Measurements from ENCODE around the gene GLIS1. TPM values are rescaled to one million over a fixed set of nuclear protein-coding genes. Genes with fewer than 3 reads are reported as not detected.

GLIS1 gene
- total RNA-seq, 1 donor from 2014 or later, result not detected

DNA sequence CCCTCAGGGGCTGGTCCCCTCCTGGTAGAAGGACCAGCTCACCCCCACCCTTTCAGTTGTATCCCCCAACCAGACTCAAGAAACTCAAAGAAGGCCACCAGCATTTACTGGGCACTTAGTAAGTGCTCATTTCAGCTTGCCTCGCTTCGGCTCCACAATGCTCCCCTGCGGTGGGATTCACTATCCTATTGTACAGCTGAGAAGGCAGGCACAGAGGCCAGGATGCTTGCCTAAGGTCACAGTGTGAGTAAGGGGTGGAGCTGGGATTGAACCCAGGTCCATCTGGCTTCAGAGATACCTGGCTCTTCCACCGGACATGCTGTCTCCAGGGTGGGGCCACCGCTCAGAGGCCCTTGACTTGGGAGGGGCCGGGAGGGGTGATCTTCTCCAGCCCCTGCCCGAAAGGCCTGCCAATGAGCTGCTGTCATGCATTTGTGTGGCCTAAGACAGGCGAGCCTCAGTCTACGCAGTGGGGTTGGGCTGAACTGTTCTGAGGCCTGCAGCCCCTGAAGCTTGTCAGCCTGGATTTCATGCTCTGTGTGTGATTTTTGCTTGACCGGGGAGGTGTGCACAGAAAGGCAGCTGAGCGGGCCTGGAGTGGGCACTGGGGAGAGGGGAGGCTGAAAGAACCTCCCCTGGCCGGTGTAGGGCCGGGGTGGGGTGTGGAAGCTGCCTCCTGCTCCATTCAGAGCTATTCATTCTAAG is 231.7 kb downstream of the GLIS1 start:
- DNase-seq, result no peak

DNA sequence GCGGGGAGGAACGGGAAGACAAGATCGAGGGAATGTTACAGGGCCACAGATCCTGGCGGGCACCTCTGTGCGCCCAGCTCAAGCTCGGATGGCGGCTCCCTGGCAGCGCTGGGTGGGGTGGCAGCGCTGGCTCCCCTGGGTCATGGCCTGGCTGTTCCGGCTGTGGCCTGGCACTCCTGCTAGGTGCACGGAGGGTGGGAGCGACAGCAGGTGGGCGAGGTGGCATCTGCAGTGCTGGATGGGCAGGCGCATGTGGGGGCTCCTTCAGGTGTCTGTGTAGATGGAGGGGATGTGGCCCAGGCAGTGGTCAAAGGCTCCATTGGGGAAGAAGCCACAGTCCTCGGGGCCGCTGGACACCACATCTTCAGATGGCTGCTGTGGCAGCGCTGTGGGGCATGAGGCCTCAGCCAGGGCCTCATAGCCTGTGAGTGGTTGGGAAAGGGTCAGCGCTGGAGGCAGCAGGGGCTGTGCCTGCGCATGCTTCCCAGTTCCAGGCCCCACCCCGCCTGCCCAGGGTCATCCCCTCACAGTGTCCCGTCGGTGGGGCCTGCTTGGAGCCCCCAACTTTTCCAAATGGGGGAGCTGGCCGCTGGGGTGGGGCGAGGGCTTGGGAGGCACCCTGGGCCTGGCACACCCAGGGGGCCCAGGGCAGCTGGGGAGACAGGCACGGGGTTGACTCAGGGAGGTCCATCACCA is 232.5 kb downstream of the GLIS1 start:
- DNase-seq, result no peak

DNA sequence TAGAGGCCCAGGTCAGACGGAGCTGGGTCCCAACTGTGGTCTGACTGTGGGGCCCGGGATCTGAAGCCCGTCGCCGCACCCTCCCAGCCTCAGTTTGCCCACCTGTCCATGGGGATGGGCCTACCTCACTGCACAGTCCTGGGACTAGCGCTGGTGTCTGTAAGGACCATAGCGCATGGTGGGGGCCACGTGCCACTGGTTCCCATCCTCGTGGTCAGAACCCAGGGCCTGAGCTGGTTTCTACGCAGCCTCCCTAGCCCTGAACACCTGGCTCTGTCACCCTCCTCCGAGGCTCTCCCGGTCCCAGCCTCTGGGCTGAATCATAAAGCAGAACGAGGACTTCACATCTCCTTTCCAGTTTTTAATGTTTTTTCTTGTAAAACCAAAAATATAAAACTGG is 233.1 kb downstream of the GLIS1 start:
- no peak for DNase-seq

DNA sequence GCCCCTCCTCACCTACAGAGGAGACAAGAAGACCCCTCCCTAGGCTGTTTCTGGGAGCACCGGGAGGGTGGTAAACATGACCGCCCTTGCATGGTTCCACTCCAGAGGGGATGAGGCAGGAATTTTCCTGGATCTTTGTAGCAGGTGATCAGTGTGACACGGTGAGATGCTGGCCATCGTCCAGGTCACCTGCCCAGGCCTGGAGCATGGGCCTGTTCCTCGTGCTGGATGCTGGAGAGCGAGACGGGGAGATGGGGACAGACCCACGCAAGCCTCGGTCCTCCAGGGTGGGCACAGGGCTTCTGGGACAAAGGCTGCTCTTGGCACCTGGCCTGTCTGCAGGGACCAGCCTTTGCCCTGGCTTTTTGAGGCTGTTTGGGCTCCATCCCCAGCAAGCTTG is 233.6 kb downstream of the GLIS1 start:
- DNase-seq, result no peak

DNA sequence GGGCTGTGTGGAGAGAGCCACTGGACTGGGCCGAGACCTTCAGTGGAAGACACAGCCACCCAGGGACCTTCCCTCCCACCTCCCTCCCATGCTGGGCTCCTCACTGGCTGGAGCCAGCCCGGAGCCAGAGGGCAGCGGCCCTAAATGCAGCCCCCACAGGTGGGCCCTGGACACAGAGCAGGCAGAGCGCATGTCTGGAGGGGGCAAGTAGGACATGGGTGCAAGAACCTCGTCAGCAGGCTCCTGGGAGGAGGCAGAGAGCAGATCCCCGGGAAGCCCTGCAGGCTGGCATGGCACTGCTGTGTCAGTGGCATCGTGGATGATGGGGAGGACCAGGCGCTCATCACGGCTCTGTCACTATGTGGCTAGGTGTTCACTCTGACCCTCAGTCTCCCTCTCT is 234.1 kb downstream of the GLIS1 start:
- no peak for DNase-seq

DNA sequence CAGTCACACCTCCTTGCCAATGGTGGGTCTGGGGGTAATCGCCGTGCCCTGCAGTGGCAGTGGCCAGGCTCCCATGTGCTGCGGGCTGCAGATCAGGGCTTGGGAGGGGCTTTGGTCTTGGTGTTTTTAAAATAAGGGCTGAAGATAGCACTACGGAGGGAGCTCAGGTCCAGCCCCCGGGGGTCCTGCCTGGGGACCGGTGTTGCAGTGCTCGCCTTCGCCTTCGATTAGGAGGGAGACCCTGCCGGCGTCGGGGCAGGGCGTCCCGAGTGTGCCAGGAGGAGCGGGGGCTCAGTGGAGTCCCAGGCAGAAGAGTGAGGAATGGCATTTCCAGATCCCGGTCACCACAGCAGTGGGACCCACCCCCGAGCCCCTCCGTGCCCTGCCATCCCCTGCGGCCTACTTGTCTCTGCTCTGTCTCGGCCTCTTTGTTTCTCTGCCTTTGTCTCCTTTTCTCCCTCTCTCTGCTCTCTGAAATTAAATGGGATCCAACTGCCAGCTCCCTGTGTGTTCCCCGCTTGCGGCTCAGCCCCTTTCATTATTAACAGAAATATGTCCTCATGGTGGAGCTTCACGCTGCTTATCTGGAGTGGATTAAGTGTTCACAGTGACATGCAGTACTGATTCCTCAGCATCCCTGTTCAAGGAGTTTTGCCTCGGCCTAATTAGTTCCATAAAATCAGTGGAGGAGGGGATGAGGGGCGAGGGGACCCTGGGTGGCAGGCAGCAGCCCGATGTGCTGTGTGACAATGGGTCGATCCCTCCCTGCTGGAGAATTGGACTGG is 235.3 kb downstream of the GLIS1 start:
- DNase-seq, result no peak

DNA sequence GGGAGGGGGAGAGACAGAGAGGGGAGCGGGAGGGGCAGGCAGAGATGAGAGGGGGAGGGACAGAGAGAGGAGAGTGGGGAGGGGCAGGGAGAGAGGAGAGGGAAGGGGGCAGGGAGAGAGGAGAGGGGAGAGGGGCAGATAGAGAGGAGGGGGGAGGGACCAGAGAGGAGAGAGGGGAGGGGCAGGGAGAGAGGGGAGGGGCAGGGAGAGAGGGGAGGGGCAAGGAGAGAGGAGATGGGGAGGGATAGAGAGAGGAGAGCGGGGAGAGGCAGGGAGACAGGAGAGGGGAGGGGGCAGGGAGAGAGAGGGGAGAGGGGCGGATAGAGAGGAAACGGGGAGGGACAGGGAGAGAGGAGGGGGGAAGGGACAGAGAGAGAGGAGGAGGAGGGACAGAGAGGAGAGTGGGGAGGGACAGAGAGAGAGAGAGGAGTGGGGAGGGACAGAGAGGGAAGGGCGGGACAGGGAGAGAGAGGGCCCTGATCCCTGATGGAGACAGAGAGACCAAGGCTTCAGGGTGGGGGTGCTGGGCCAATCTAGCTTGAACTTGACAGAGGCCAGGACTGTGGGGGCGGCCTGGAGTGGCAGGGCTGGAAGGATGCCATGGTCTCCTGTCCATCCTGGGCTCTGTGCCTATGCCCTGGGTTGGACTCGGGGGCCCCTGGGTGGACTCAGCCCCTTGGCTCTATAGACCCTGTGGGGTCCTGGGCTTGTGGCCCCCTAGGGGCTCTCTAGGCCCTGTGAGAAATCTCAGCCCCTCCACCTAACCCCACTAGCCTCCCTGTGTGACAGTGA is 236.1 kb downstream of the GLIS1 start:
- no peak for DNase-seq

DNA sequence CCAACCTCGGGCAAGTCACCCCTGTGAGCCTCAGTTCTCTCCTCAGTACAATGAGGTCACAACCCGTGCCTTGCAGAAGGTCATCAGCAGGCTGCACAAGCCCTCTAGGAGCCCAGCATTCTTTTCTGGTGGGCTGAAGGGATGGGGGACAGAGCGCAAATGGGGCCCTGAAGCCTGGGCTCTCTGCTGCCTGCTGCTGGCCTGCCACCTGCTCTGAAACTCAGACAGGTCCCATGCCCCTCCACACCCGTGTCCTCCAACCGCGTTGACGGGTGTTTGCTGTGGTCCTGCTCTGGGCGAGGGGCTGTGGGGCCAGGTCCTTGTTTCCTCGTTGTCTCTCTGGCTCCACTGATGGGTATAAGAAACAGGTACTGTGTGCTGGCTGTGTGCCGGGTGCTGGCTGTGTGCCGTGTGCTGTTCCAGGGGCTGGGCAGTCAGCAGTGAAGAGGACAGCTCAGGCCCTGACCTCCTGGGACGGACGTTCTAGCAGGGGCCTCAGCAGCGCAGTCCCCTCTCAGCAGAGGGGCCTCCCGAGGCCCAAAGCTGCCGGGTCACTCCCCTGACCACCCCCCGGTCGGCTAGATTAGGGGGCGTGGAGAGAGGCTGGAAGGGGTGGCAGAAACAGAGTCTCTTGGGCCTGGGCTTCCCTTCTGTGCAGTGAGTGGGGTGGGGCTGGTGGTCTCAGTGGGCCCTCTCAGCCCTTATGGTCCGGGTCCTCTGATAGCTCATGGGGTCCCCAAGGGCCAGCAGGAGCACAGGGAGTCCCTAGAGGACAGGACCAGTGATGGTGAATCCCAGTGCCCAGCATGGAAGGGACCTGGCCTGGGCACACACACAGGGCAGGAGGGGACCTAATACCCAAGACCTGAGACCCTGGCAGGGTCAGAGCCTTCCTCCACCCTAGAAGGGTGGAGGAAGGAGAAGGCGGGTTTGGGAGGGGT is 237.6 kb downstream of the GLIS1 start:
- no peak for DNase-seq

DNA sequence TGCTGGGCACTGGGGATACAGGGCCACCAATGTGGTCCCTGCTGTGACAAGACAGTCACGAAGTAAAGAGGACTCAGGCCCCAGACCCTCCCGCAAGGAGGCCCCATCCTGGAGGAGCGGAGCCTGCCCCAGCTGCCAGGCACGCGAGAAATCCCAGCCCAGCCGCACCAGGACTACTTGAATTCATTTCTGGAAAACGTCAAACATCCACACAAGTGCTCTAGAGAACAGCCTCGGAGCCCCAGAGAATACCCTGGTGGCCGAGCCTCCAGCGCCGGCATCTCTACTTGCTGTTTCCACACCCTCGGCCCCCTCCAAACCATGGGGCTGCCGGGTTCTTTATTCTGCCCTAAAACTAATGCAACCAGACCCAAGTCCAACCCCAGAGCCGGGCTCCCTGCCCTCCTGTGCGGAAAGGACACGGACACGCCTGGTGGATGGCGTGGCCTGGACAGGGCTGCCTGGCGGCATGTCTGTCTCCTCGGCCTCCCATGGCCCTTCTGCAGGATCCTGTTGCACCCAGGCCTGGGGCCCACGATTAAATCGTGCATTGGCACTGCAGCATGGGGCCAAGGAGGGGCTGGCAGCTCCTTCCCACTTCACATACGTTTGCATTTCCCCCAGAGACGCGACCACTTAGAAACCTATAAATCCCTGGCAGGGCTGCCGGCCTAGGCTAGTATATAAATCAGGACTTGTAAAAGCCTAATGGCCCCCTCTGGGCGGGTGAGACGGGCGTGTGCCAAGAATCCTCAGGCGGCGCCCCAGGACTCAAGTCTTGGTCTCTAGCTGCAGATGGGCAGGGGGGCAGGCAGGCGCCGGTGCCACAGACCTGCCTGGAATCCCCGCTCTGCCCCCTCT is 238.5 kb downstream of the GLIS1 start:
- DNase-seq, result no peak

DNA sequence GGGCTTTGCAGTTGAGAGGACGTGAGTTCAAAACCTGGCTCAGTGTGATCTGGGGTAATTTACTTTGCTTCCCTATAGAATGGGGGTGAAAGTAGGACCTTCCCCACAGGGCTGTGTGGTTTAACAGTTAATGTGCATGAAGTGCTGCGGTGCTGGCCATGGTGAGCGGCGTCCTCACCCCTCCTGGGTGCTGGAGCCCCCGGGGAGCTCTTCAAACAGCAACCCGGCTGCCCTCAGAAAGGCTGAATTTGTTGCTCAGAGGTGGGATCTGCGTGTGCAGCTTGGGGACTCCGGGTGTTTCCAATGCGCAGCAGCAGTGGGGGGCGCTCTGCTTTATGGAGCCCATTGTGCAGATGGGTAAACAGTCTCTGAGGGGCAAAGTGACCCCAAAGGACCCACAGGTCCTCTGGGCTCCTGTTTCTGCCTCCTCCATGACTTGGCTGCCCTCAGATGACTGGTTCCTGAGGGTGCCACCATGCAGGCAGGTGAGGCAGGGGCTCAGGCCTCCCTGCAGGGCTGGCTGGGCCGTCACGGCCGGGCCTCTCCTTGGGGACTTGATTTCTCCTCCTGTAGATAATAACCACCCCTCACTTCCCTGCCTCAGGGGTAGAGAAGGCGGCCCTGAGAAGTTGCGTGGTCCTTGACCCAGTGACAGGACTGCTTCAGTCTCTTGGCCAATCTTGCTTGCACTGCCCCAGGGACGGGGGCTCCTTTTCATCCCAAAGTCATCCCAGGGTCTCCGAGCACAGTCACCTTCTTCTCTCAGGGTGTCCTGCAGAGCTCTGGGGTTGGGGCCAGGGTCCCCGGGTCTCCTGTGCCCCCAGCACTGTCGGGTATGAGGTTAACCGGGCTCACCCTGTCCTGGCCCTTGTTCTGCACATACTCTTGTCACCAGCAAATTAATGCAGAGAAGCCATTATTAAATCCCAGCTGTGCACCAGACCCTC is 239.4 kb downstream of the GLIS1 start:
- no peak for DNase-seq

DNA sequence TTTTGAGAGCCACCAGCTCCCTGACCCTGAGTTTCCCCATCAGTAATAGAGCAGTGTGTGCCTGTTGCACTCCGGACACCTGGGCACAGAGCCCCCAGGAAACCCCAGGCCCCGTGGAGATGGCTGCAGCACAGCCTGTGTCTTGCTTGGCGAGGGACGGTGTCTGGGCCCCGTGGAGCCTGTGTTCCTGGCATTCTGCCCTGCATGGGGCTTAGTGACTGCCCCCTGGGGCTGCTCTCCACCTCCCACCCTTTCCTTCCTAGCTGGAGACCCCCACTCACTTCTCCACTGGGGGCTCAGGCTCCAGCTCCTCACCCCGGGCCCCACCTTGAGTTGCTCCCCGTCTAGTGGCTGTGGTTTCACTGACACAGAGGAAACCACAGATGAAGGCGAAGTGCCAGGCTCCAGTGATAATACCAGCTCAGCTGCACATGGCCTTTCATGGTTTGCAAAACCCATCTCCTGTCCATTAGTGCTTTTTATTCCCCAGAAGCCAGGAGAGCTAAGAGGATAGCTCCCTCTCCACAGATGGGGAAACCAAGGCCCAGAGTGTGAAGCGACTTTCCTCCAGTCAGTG is 240.3 kb downstream of the GLIS1 start:
- DNase-seq, result no peak

DNA sequence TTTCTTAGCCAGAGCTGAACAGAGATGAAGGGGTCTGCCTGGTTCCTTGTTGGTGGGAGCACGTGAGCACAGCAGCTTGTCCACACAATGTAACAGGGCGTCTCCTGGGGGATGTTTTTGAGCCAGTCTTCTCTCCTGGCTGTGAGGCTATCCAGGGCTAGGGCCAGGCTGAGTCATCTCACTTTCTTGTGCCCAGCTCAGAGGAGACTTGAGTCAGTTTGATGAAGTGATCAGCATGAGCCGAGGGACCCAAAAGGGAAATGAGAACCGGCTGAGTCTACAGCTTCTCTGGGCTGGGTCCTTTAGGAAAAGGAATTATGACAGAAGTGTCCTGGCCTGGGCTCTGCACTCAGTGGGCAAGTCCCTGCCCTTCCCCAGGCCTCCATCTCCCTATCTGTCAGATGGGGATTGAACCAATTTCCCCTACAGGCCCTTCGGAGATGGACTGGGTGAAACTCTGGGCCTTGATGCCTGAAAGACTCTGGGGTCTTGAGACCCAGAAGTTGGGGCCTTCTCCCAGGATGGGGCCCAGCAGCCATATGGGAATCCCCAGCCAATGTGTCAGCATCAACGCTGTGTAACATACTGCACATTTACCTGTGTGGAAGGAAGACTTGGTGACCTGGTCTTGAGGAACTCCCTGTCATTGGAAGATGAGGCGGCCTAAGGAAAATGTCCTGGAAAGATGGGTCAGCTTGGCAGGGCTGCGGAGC is 243.2 kb downstream of the GLIS1 start:
- no peak for DNase-seq

DNA sequence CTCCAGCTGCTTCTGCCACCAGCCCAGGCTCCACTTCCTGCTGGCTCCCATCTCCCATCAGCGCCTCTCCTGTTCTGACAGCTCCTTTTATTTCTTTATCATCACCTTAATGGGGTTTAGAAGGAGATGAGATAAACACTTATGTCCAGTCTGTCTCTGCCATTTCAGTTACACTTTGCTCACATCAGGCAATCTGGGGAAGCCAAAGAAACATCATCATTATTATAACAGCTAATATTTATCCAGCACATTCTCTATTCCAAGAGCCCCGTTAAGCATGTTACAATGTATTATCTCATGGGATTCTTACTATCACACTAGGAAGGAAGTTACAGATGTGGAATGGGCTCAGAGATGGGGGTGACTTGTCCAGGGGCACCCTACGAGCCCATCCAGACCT is 248.6 kb downstream of the GLIS1 start:
- DNase-seq, result no peak

DNA sequence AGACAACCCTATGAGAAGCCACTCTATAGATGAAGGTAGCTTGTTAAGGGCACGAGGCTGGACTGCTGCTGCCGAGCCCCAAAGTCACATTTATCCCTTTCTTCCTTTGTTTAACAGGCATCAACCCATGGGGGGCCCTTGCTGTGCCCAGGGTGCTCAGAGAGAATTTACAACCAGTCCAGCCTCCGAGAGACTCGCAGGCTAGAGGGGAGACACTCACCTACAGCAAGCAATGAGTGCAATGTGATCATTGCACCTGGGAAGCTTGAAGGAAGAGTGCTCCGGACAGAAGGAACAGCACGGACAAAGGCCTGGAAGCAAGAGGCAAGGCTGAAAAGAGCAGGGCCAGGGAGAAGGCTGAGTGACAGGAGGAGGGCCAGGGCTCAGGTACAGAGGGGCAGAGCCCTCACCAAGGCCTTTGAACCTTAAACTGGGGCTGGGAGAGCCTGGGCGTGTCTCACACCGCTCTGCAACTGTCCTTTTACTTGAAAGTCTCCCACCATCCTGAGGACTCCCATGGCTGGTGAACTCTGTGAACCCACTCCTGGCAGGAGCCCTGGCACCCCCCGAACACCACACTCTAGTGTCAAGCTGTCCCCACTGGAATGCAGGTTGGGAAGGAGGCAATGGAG is 252.5 kb downstream of the GLIS1 start:
- DNase-seq, result no peak

DNA sequence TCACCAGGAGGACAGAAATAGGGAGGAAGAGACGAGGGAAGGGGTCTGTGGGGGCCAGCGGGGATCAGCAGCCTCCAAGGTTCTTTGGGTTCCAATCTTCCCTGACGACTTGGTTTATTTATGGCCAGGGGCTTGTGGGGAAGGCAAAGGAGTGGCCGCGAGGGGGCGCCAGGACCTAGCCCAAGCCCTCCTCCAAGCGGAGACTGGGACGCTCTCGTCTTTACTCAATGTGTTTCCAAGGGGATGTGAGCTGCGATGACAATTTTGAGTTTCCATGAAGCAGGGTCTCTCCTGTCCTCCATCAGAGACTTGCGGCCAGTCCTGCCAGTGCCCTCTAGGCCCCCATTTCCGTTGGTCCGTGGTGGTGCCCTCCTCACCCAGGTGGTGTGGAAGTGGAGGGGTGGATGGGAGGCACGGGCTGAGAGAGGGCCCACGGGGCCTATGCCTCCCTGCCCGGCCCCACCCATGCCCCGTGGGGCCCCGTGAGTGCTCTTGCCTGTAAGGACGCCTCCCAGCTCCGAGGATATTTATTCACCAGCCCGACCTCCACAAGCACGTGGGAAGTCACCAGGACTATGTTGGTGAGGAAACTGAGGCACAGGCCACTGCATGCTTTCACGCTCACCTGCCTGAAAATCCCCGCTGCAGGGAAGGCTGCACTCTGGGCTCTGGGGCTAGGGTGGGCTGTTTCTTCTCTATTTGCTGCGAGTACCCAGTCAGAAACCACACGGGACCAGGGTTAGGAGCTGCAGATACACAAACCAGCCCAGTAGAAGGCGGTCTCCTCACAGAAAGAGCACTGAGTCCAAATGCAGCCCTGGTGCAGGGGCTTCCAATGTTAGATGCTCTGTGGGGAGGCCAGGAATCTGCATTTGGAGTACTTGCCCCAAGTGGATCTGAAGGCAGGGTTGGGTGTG is 253.2 kb downstream of the GLIS1 start:
- no peak for DNase-seq

DNA sequence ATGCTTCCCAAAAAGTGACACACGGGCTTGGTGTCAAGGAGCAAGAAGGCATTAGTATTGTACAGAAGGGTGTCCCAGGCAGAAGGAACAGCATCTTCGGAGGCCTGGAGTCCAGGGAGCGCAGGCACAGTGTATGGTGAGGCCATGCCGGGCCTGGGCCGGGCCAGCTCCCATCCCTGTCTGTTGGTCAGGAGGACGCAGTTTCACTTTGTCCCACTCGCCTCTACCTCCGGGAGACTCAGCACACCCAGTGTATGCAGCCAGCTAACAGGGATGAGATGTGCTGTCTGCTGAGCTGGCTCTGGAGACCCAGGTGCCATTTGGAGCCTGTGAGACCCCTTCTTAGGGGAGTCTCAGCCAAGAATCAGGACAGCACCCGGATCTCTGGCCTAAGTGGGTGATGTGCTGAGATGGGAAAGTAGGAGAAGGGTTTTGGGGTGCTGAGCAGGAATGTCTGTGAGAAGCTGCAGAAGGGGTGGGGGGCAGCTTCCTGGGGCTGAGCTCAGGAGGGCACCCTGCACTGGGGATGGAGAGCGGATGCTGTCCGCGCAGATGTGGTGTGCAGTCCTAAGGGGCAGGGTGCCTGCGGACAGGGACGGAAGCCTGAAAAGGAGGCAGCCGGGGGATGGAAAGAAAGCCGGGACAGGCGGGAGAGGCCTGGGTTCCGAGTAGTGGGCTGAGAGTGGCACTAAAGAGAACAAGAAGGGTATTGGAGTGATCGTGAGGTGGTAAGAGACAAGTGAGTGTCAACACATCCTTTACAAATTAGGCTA is 254.1 kb downstream of the GLIS1 start:
- DNase-seq, result no peak
